Neural progenitor cell (in vitro differentiated cells): ENCODE data around the gene CHRNA4. TPM values are rescaled to one million over a fixed set of nuclear protein-coding genes. Genes with fewer than 3 reads are reported as not detected.

Experiments
- DNase-seq: peaks from one replicate; pipeline ENCODE4 v3.0.0-alpha.2; 2016; ENCODE audit warnings: low spot score
- H2AFZ ChIP-seq: fragments of 200-600 bp; sonication (generic); replicated peaks from 2 replicates; pipeline ENCODE4 v1.6.1; 2016; ENCODE audit warnings: antibody characterized with exemption
- H3F3A ChIP-seq: fragments of 200-600 bp; sonication (generic); 2 replicates; pipeline ENCODE4 v1.6.1; 2016; ENCODE audit warnings: antibody characterized with exemption, low read depth
- H3K27ac ChIP-seq: fragments of 200-600 bp; sonication (generic); 2 replicates; pipeline ENCODE4 v1.5.1; 2016; ENCODE audit warnings: mild to moderate bottlenecking
- H3K27me3 ChIP-seq: fragments of 200-600 bp; sonication (generic); 2 replicates; pipeline ENCODE4 v1.6.1; 2016; ENCODE audit warnings: mild to moderate bottlenecking, moderate library complexity
- H3K36me3 ChIP-seq: fragments of 200-600 bp; sonication (generic); 2 replicates; pipeline ENCODE4 v1.5.1; 2016
- H3K4me1 ChIP-seq: fragments of 200-600 bp; sonication (generic); 2 replicates; pipeline ENCODE4 v1.6.1; 2016; ENCODE audit warnings: mixed run types
- H3K4me2 ChIP-seq: fragments of 200-600 bp; sonication (generic); 2 replicates; pipeline ENCODE4 v1.6.1; 2016
- H3K4me3 ChIP-seq: fragments of 200-600 bp; sonication (generic); 2 replicates; pipeline ENCODE4 v1.5.1; 2016
- H3K79me2 ChIP-seq: fragments of 200-600 bp; sonication (generic); 2 replicates; pipeline ENCODE4 v1.6.1; 2016; ENCODE audit warnings: low read depth
- H3K9ac ChIP-seq: fragments of 200-600 bp; sonication (generic); 2 replicates; pipeline ENCODE4 v1.6.1; 2016
- H3K9me3 ChIP-seq: fragments of 200-600 bp; sonication (generic); 2 replicates; pipeline ENCODE4 v1.5.1; 2016; ENCODE audit warnings: low read depth
- H4K20me1 ChIP-seq: fragments of 200-600 bp; sonication (generic); 2 replicates; pipeline ENCODE4 v1.6.1; 2016; ENCODE audit warnings: low read depth
- H3K27ac Mint-ChIP-seq: 3 replicates; pipeline ENCODE4 v1.8.0; 2021; ENCODE audit warnings: mixed read lengths
- H3K27me3 Mint-ChIP-seq: 2 replicates; pipeline ENCODE4 v1.8.0; 2022; ENCODE audit warnings: low read depth, mild to moderate bottlenecking, inconsistent platforms, moderate library complexity, mixed read lengths; ENCODE audit not compliant: insufficient read depth
- H3K36me3 Mint-ChIP-seq: 3 replicates; pipeline ENCODE4 v1.8.0; 2021; ENCODE audit warnings: mixed read lengths
- H3K4me1 Mint-ChIP-seq: 3 replicates; pipeline ENCODE4 v1.8.0; 2021; ENCODE audit warnings: mixed read lengths
- H3K4me3 Mint-ChIP-seq: 3 replicates; pipeline ENCODE4 v1.8.0; 2021; ENCODE audit warnings: mild to moderate bottlenecking, moderate library complexity, mixed read lengths
- H3K9me3 Mint-ChIP-seq: 3 replicates; pipeline ENCODE4 v1.8.0; 2020; ENCODE audit warnings: mixed read lengths
- EZH2 ChIP-seq: fragments of 200-600 bp; sonication (generic); IDR thresholded peaks from 2 replicates; pipeline ENCODE4 v1.6.1; 2017; ENCODE audit warnings: antibody characterized with exemption, mild to moderate bottlenecking, moderate library complexity
- EZH2phosphoT487 ChIP-seq: fragments of 200-600 bp; sonication (generic); IDR thresholded peaks from 2 replicates; pipeline ENCODE4 v1.6.1; 2017; ENCODE audit warnings: antibody characterized with exemption
- total RNA-seq: library from RNA; depleted of rRNA; stranded (reverse); fragments of >200 nt; gene quantifications from 2 replicates; pipeline ENCODE4 v1.2.3, GENCODE V29; 2015; ENCODE audit warnings: low replicate concordance
- TF ChIP-seq, protein P1 (sequence below): fragments of 200-600 bp; sonication (generic); IDR thresholded peaks from 2 replicates; pipeline ENCODE4 v1.5.1; 2017; ENCODE audit warnings: antibody characterized with exemption, mild to moderate bottlenecking

The CHRNA4 gene
- total RNA-seq, 1 donor from 2014 or later, result not detected

DNA sequence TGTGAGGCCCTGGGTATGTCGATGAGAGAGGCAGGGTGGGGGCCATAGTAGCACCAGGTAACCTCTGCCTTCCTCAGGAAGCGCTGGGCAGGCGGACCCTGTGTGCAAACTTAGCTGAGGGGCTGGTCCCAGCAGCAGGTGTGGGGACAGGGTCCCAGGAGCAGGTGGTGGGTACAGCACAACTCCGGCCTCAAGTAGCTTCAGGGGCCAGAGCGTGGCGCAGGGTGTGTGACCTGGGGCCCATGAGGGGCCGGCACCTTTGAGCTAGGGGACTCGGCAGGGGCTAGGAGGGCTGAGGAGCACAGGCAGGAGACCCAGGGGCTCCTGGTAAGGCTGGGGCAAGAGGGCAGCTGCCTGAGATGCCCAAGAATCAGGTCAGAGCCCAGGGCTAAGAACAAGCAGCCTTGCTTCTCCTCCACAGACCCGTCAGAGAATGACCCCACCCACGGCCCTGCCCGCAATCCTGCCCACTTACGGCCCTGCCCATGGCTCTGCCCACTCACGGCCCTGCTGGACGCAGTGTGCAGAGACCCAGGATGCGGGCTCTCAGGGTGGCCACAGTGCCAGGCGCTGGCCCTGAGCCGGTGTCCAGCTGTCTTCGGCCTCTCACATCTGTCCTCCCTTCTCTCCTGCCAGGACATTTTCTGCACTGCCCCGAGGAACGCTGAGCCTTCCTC, 30.9 kb downstream of the CHRNA4 start:
- H4K20me1 ChIP-seq, result no peaks in the 10 kb centered on the region
- H3K36me3 ChIP-seq, result no peaks in the 10 kb centered on the region
- peaks cover 8% of the 10 kb centered on the region for H3K9me3 Mint-ChIP-seq
- no peak for DNase-seq
- peaks cover 7% of the 10 kb centered on the region for H3K36me3 Mint-ChIP-seq
- H3K4me3 Mint-ChIP-seq, result no peak overlapping the region
- no peaks in the 10 kb centered on the region for H3F3A ChIP-seq
- no peaks in the 10 kb centered on the region for H3K79me2 ChIP-seq
- no peak overlapping the region for H3K9ac ChIP-seq
- H3K27me3 ChIP-seq, result no peaks in the 10 kb centered on the region
- peaks cover 10% of the 10 kb centered on the region for H3K27me3 Mint-ChIP-seq
- no peaks in the 10 kb centered on the region for H3K4me1 ChIP-seq
- TF ChIP-seq EZH2, result no peak
- TF ChIP-seq, protein P1, sequence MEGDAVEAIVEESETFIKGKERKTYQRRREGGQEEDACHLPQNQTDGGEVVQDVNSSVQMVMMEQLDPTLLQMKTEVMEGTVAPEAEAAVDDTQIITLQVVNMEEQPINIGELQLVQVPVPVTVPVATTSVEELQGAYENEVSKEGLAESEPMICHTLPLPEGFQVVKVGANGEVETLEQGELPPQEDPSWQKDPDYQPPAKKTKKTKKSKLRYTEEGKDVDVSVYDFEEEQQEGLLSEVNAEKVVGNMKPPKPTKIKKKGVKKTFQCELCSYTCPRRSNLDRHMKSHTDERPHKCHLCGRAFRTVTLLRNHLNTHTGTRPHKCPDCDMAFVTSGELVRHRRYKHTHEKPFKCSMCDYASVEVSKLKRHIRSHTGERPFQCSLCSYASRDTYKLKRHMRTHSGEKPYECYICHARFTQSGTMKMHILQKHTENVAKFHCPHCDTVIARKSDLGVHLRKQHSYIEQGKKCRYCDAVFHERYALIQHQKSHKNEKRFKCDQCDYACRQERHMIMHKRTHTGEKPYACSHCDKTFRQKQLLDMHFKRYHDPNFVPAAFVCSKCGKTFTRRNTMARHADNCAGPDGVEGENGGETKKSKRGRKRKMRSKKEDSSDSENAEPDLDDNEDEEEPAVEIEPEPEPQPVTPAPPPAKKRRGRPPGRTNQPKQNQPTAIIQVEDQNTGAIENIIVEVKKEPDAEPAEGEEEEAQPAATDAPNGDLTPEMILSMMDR, result no peak
- H2AFZ ChIP-seq, result no peak overlapping the region
- H3K4me3 ChIP-seq, result no peak overlapping the region
- no peak overlapping the region for H3K27ac ChIP-seq
- no peak overlapping the region for H3K4me2 ChIP-seq
- H3K27ac Mint-ChIP-seq, result no peak overlapping the region
- H3K9me3 ChIP-seq, result no peaks in the 10 kb centered on the region
- peaks cover 5% of the 10 kb centered on the region for H3K4me1 Mint-ChIP-seq

DNA sequence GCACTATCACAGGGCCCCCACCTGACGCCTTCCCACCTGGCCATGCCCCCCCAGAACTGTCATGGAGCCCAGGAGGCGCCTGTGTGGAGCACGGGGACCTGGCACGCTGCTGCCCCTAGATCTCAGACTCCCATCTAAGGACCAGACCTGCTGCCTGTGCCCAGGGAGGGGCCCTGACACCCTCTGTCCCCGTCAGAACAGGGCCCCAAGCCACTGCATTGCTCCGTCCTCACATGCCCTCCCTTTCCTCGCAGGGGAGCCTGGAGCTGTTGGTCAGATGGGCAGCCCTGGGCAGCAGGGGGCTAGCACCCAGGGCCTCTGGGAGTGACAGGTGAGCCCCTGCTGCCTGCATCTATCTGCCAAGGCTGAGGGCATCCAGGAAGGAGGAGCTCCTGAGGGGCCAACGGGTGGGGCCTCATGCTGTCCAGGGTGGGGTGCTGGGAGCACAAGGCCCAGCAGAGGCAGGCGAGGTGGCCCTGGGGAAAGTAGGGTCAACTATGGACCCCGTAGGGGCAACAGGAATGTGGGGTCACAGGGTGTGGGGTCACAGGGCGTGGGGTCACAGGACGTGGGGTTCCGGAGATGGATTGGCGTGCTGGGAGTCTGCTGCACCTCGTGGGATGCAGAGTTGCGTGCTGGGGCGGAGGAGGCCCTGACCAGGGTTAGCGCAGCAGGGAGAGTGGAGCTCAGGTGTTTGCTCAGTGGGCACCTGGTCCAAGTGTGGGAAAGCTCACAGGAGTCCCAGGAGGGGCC, 31.6 kb downstream of the CHRNA4 start:
- H3K4me3 Mint-ChIP-seq, result peak overlapping the region; percentile 43

DNA sequence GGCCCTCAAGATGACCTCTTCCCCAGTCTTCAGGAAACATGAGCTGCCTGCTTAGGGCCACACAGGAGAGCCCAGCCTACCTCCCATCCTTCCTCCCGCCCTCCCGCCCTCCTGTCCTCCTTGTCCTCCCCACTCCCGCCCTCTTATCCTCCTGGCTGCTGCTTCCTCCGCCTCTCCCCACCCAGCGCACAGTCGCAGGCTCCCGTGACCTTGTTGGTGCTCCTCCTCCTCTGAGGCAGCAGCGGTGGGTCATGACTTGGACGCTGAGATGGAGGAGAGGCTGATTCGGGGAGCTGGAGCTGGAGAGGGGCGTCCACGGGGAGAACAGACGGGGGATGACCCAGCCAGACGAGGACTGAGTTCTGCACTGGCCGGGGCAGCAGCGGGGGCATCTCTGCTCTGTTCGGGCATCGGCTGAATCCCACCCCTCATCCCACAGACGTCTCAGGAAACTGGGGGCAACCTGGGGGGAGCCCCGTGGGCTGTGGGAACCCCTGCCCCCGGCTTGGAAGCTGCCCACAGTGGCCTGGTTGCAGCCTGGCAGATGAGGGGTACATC, 32.4 kb downstream of the CHRNA4 start:
- H3K4me3 ChIP-seq, result no peak overlapping the region
- H3K4me1 ChIP-seq, result no peaks in the 10 kb centered on the region
- H3K36me3 ChIP-seq, result no peaks in the 10 kb centered on the region
- H3K27me3 ChIP-seq, result peaks cover 6% of the 10 kb centered on the region
- H3K4me2 ChIP-seq, result no peak overlapping the region
- Mint-ChIP-seq H3K36me3 (peaks cover 5% of the 10 kb centered on the region), H3K4me3 (no peak overlapping the region), H3K4me1 (peaks cover 9% of the 10 kb centered on the region), H3K27me3 (peaks cover 10% of the 10 kb centered on the region), H3K9me3 (peaks cover 6% of the 10 kb centered on the region), H3K27ac (no peak overlapping the region)
- DNase-seq, result no peak
- H4K20me1 ChIP-seq, result no peaks in the 10 kb centered on the region
- H3K79me2 ChIP-seq, result no peaks in the 10 kb centered on the region
- H3K9ac ChIP-seq, result no peak overlapping the region
- H2AFZ ChIP-seq, result no peak overlapping the region
- H3K27ac ChIP-seq, result no peak overlapping the region
- TF ChIP-seq EZH2 (no peak), EZH2phosphoT487 (no peak)
- TF ChIP-seq, protein P1, result no peak
- no peaks in the 10 kb centered on the region for H3K9me3 ChIP-seq
- no peaks in the 10 kb centered on the region for H3F3A ChIP-seq

More for the DNA sequence above, 31.6 kb downstream of the CHRNA4 start:
- Histone ChIP-seq H2AFZ (no peak overlapping the region), H3K4me2 (no peak overlapping the region), H3K4me3 (no peak overlapping the region), H3K9me3 (no peaks in the 10 kb centered on the region), H3K27me3 (no peaks in the 10 kb centered on the region), H3K27ac (no peak overlapping the region), H3K4me1 (no peaks in the 10 kb centered on the region), H4K20me1 (no peaks in the 10 kb centered on the region), H3F3A (no peaks in the 10 kb centered on the region), H3K79me2 (no peaks in the 10 kb centered on the region), H3K9ac (no peak overlapping the region), H3K36me3 (no peaks in the 10 kb centered on the region)
- Mint-ChIP-seq H3K27me3 (peaks cover 10% of the 10 kb centered on the region), H3K9me3 (peaks cover 8% of the 10 kb centered on the region), H3K36me3 (peaks cover 7% of the 10 kb centered on the region), H3K4me1 (peaks cover 5% of the 10 kb centered on the region), H3K27ac (no peak overlapping the region)
- DNase-seq, result no peak
- TF ChIP-seq EZH2 (no peak), EZH2phosphoT487 (no peak)
- TF ChIP-seq, protein P1, result no peak
